ENCODE data around the gene TRPV4. TPM values are rescaled to one million over a fixed set of nuclear protein-coding genes. Genes with fewer than 3 reads are reported as not detected.

Gene TRPV4
- total and polyA plus RNA-seq, 10 of the 15 experiments (the other 5 are each of a cell fraction or from before 2014, with no cell fraction given) = not detected

- no peak for DNase-seq (ENCODE audit: low read depth, low spot score)
- Histone ChIP-seq H3K27me3 (replicated peaks in 1 of 2; ENCODE audit: control insufficient read depth in 2 of 2, insufficient read depth in 2 of 2, low read length in 1 of 2) (no peaks in the 10 kb centered on the region), H3K4me2 (ENCODE audit: control insufficient read depth, insufficient read depth) (peak overlapping the region; percentile 92), H3K36me3 (ENCODE audit: control insufficient read depth in 2 of 2, insufficient read depth in 2 of 2, low read length in 1 of 2) (no peaks in the 10 kb centered on the region), H3K79me2 (ENCODE audit: control insufficient read depth, insufficient read depth, low read length) (peaks cover 10% of the 10 kb centered on the region), H4K20me1 (ENCODE audit: control insufficient read depth, insufficient read depth) (0 out of 2 replicates have a peak, but pooled peaks cover 2% of the 10 kb centered on the region), H3K4me1 (ENCODE audit: control insufficient read depth, insufficient read depth, low read length) (peaks cover 29% of the 10 kb centered on the region), H3K9ac (ENCODE audit: control insufficient read depth, insufficient read depth, low read length) (no peak overlapping the region), H3K9me3 (replicated peaks; ENCODE audit: control insufficient read depth, insufficient read depth, low read length) (no peaks in the 10 kb centered on the region), H3K27ac (ENCODE audit: control insufficient read depth, insufficient read depth) (no peak overlapping the region), H3K4me3 (no peak overlapping the region), H2AFZ (ENCODE audit: control insufficient read depth, low read depth, low read length) (no peak overlapping the region)
- in situ Hi-C loops (cut with MboI) (loop anchor here (5.0 kb wide), 1 partner anchor 76 kb away; no protein-coding TSS in a partner anchor), intact Hi-C loops (cut with micrococcal nuclease; ENCODE audit: unreplicated experiment) (no loop called here)
- ATAC-seq = no peak
- ChIA-PET SMC1A (ENCODE audit: uncharacterized antibody, unreplicated experiment) (interaction anchor here (0.7 to 6.0 kb wide), 5 partner anchors 11 to 306 kb away, joined by 3 to 47 read pairs (median 12); no protein-coding TSS in a partner anchor), POLR2A (interaction anchor here (0.6 kb wide), 1 partner anchor 796 kb away, joined by 3 read pairs; no protein-coding TSS in a partner anchor), CTCF (interaction anchor here (1.1 to 4.4 kb wide), 10 partner anchors 11 to 446 kb away, joined by 3 to 55 read pairs (median 4); partner anchors contain the start of gene TCHP), RAD21 (ENCODE audit: unreplicated experiment) (interaction anchor here (0.7 to 2.8 kb wide), 5 partner anchors 10 to 32 kb away, joined by 3 to 17 read pairs (median 3); no protein-coding TSS in a partner anchor)
- 95% methylated on average over 3 of the region's 3 CpGs for WGBS (ENCODE audit: insufficient coverage, insufficient replicate concordance, low lambda C conversion rate, missing lambda C conversion rate)
- TSS peak; percentile 56 for BruUV-seq (replicated peaks)
- FAIRE-seq = no peak
- TF ChIP-seq ASH2L (IDR thresholded peaks at IDR 0.05; ENCODE audit: borderline replicate concordance, low read depth) = no peak
- TF ChIP-seq ZBED1 (IDR thresholded peaks at IDR 0.05; ENCODE audit: borderline replicate concordance) = no peak
Observed at GRCh38 chr12:109878247-109878625, 45.0 kb upstream of the TRPV4 start.

- 81% methylated on average over 10 of the region's 10 CpGs for WGBS (ENCODE audit: insufficient coverage, insufficient replicate concordance, low lambda C conversion rate, missing lambda C conversion rate)
Observed at GRCh38 chr12:109877504-109878246, 44.5 kb upstream of the TRPV4 start.

More at GRCh38 chr12:109877504-109878246, 44.5 kb upstream of the TRPV4 start:
- POLR2A ChIA-PET = interaction anchor here (0.6 to 0.8 kb wide), 3 partner anchors 23 to 796 kb away, joined by 3 to 4 read pairs (median 3); partner anchors contain the start of gene TCHP
- TF ChIP-seq CBFB (IDR thresholded peaks at IDR 0.05; ENCODE audit: low read depth) (no peak), LARP7 (IDR thresholded peaks at IDR 0.05) (no peak)
- Histone ChIP-seq H3K27ac (ENCODE audit: control insufficient read depth, insufficient read depth) (no peak overlapping the region), H3K27me3 (replicated peaks in 1 of 2; ENCODE audit: control insufficient read depth in 2 of 2, insufficient read depth in 2 of 2, low read length in 1 of 2) (no peaks in the 10 kb centered on the region), H3K79me2 (ENCODE audit: control insufficient read depth, insufficient read depth, low read length) (peaks cover 10% of the 10 kb centered on the region), H3K9me3 (replicated peaks; ENCODE audit: control insufficient read depth, insufficient read depth, low read length) (no peaks in the 10 kb centered on the region), H3K4me2 (ENCODE audit: control insufficient read depth, insufficient read depth) (0 out of 2 replicates have a peak overlapping the region, but pooled peaks have one; percentile 92), H4K20me1 (ENCODE audit: control insufficient read depth, insufficient read depth) (0 out of 2 replicates have a peak, but pooled peaks cover 2% of the 10 kb centered on the region), H3K4me1 (ENCODE audit: control insufficient read depth, insufficient read depth, low read length) (peaks cover 29% of the 10 kb centered on the region), H2AFZ (ENCODE audit: control insufficient read depth, low read depth, low read length) (no peak overlapping the region), H3K4me3 (no peak overlapping the region), H3K36me3 (ENCODE audit: control insufficient read depth in 2 of 2, insufficient read depth in 2 of 2, low read length in 1 of 2) (no peaks in the 10 kb centered on the region), H3K9ac (ENCODE audit: control insufficient read depth, insufficient read depth, low read length) (no peak overlapping the region)
- no peak for DNase-seq (ENCODE audit: low read depth, low spot score)
- SMC1A ChIA-PET (ENCODE audit: uncharacterized antibody, unreplicated experiment) = interaction anchor here (1.0 to 6.0 kb wide), 5 partner anchors 9 to 33 kb away, joined by 4 to 47 read pairs (median 12); no protein-coding TSS in a partner anchor
- in situ Hi-C loops (cut with MboI) = loop anchor here (5.0 kb wide), 1 partner anchor 75 kb away; no protein-coding TSS in a partner anchor
- BruUV-seq (replicated peaks) = no TSS peak
- RAD21 ChIA-PET (ENCODE audit: unreplicated experiment) = interaction anchor here (0.7 to 2.8 kb wide), 5 partner anchors 11 to 31 kb away, joined by 3 to 28 read pairs (median 8); no protein-coding TSS in a partner anchor
- CTCF ChIA-PET = interaction anchor here (1.1 to 4.4 kb wide), 8 partner anchors 11 to 74 kb away, joined by 4 to 55 read pairs (median 8); partner anchors contain the start of gene TCHP
- no peak for ATAC-seq
- intact Hi-C loops (cut with micrococcal nuclease; ENCODE audit: unreplicated experiment) = no loop called here
- no peak for FAIRE-seq

Measured in GM12878 (cell line).